ENCODE measurements around the gene PCNX4.
"Not testable (repeated sequence)": the region's sequence is repeated elsewhere in the genome, so short reads cannot be mapped to it uniquely, and the experiment has no call there.

Gene PCNX4

GRCh38 chr14:60091550-60092525 lies at the start of gene PCNX4:
PCNX4 (plus strand) TSS chr14:60091923; CDS start chr14:60107639, 15,716 bp downstream.
- peak; percentile 99 for DNase-seq (ENCODE audit: low read depth)
- TF ChIP-seq CTCF (conservative IDR thresholded peaks at IDR 0.05; ENCODE audit: control insufficient read depth, insufficient read depth, low read depth, low read length), result no peak
- peak within 1 kb of the TSS; percentile 91 for H3K4me3 ChIP-seq (ENCODE audit: control insufficient read depth, low read depth, low read length)

GRCh38 chr14:60047976-60048375 lies 43.7 kb upstream of the PCNX4 start:
- H3K4me3 ChIP-seq (ENCODE audit: control insufficient read depth, low read depth, low read length); DNase-seq (ENCODE audit: low read depth): not testable (repeated sequence)

GRCh38 chr14:60051721-60052221 lies 40.0 kb upstream of the PCNX4 start:
- TF ChIP-seq CTCF (conservative IDR thresholded peaks at IDR 0.05; ENCODE audit: control insufficient read depth, insufficient read depth, low read depth, low read length), result no peak
- peak; percentile 69 for DNase-seq (ENCODE audit: low read depth)
- no peak overlapping the region for H3K4me3 ChIP-seq (ENCODE audit: control insufficient read depth, low read depth, low read length)

- TF ChIP-seq CTCF (conservative IDR thresholded peaks at IDR 0.05; ENCODE audit: control insufficient read depth, insufficient read depth, low read depth, low read length), result no peak
- no peak overlapping the region for H3K4me3 ChIP-seq (ENCODE audit: control insufficient read depth, low read depth, low read length)
- DNase-seq (ENCODE audit: low read depth), result no peak
Measured at GRCh38 chr14:60058087-60058486, 33.6 kb upstream of the PCNX4 start.

GRCh38 chr14:60061371-60061770 lies 30.4 kb upstream of the PCNX4 start:
- no peak for TF ChIP-seq CTCF (conservative IDR thresholded peaks at IDR 0.05; ENCODE audit: control insufficient read depth, insufficient read depth, low read depth, low read length)

GRCh38 chr14:60064491-60065072 lies 27.1 kb upstream of the PCNX4 start:
- DNase-seq (ENCODE audit: low read depth), result peak; percentile 60
- TF ChIP-seq CTCF (conservative IDR thresholded peaks at IDR 0.05; ENCODE audit: control insufficient read depth, insufficient read depth, low read depth, low read length), result peak; percentile 64
- H3K4me3 ChIP-seq (ENCODE audit: control insufficient read depth, low read depth, low read length), result no peak overlapping the region

More at GRCh38 chr14:60061371-60061770, 30.4 kb upstream of the PCNX4 start:
- no peak overlapping the region for H3K4me3 ChIP-seq (ENCODE audit: control insufficient read depth, low read depth, low read length)
- peak; percentile 15 for DNase-seq (ENCODE audit: low read depth)

- DNase-seq (ENCODE audit: low read depth), result no peak
- no peak overlapping the region for H3K4me3 ChIP-seq (ENCODE audit: control insufficient read depth, low read depth, low read length)
- TF ChIP-seq CTCF (conservative IDR thresholded peaks at IDR 0.05; ENCODE audit: control insufficient read depth, insufficient read depth, low read depth, low read length), result no peak
Measured at GRCh38 chr14:60067882-60068281, 23.8 kb upstream of the PCNX4 start.

Data from fibroblast of mammary gland (primary cell).